Measurements from ENCODE around the gene LAGE3.
A peak's percentile ranks its signal among the peaks of the same experiment; 100 is the strongest.

Gene LAGE3

GRCh38 chrX:154445776-154446175 lies 33.3 kb downstream of the LAGE3 start:
- Histone ChIP-seq H3K4me3 (ENCODE audit: low read depth, low read length) (no peak overlapping the region), H3K27me3 (ENCODE audit: insufficient read depth, low read depth, severe bottlenecking) (peaks cover 29% of the 10 kb centered on the region), H3K27ac (no peak overlapping the region), H3K9me3 (ENCODE audit: severe bottlenecking) (no peaks in the 10 kb centered on the region), H3K36me3 (peaks cover 78% of the 10 kb centered on the region)
- DNase-seq: no peak
- no peak for TF ChIP-seq CTCF (IDR thresholded peaks at IDR 0.05; ENCODE audit: low read depth, low read length)

GRCh38 chrX:154444755-154445246 lies 34.3 kb downstream of the LAGE3 start:
- H3K27ac ChIP-seq: peak overlapping the region; percentile 85
- H3K9me3 ChIP-seq (ENCODE audit: severe bottlenecking): no peaks in the 10 kb centered on the region
- peaks cover 24% of the 10 kb centered on the region for H3K27me3 ChIP-seq (ENCODE audit: insufficient read depth, low read depth, severe bottlenecking)
- H3K4me3 ChIP-seq (ENCODE audit: low read depth, low read length): peak overlapping the region; percentile 68
- H3K36me3 ChIP-seq: peaks cover 78% of the 10 kb centered on the region
- no peak for DNase-seq
- TF ChIP-seq CTCF (IDR thresholded peaks at IDR 0.05; ENCODE audit: low read depth, low read length): no peak

GRCh38 chrX:154443992-154444754 lies 34.9 kb downstream of the LAGE3 start, which contains the start of gene FAM50A:
TSS of gene FAM50A (plus strand) at chrX:154444141. CDS start at chrX:154444236, 95 bp downstream.
- H3K9me3 ChIP-seq (ENCODE audit: severe bottlenecking): no peaks in the 10 kb centered on the region
- DNase-seq: peak; percentile 84

GRCh38 chrX:154443479-154443910 lies 35.6 kb downstream of the LAGE3 start:
- TF ChIP-seq CTCF (IDR thresholded peaks at IDR 0.05; ENCODE audit: low read depth, low read length): no peak
- Histone ChIP-seq H3K9me3 (ENCODE audit: severe bottlenecking) (no peaks in the 10 kb centered on the region), H3K4me3 (ENCODE audit: low read depth, low read length) (peak overlapping the region; percentile 38), H3K36me3 (peaks cover 77% of the 10 kb centered on the region), H3K27me3 (ENCODE audit: insufficient read depth, low read depth, severe bottlenecking) (peaks cover 18% of the 10 kb centered on the region), H3K27ac (peak overlapping the region; percentile 79)
- DNase-seq: no peak

More at GRCh38 chrX:154443992-154444754, 34.9 kb downstream of the LAGE3 start, which contains the start of gene FAM50A:
- no peak for TF ChIP-seq CTCF (IDR thresholded peaks at IDR 0.05; ENCODE audit: low read depth, low read length)
- Histone ChIP-seq H3K27me3 (ENCODE audit: insufficient read depth, low read depth, severe bottlenecking) (peaks cover 22% of the 10 kb centered on the region), H3K27ac (peak within 1 kb of the TSS; percentile 85), H3K4me3 (ENCODE audit: low read depth, low read length) (peak within 1 kb of the TSS; percentile 68), H3K36me3 (peaks cover 77% of the 10 kb centered on the region)

- H3K4me3 ChIP-seq (ENCODE audit: low read depth, low read length): no peak overlapping the region
- DNase-seq: no peak
Observed at GRCh38 chrX:154441984-154442707, 36.9 kb downstream of the LAGE3 start.

More at GRCh38 chrX:154441984-154442707, 36.9 kb downstream of the LAGE3 start:
- H3K27me3 ChIP-seq (ENCODE audit: insufficient read depth, low read depth, severe bottlenecking): peaks cover 16% of the 10 kb centered on the region
- H3K9me3 ChIP-seq (ENCODE audit: severe bottlenecking): no peaks in the 10 kb centered on the region
- TF ChIP-seq CTCF (IDR thresholded peaks at IDR 0.05; ENCODE audit: low read depth, low read length): no peak
- H3K36me3 ChIP-seq: peaks cover 71% of the 10 kb centered on the region
- no peak overlapping the region for H3K27ac ChIP-seq

All from WERI-Rb-1 (cell line).